DND-41 (cell line): Measurements from ENCODE around the gene GPC5.

ENCODE experiments used
- CTCF ChIP-seq: IDR thresholded peaks from 2 replicates; pipeline ENCODE4 v1.5.1; 2012; ENCODE audit warnings: borderline replicate concordance, low read length, moderate library complexity, mild to moderate bottlenecking; ENCODE audit not compliant: poor library complexity, severe bottlenecking; ENCODE audit errors: extremely low read depth
- EZH2 ChIP-seq: IDR thresholded peaks from 3 replicates; pipeline ENCODE4 v1.6.1; 2012; ENCODE audit warnings: borderline replicate concordance, low read depth, mild to moderate bottlenecking, moderate library complexity, low read length, inconsistent platforms; ENCODE audit not compliant: severe bottlenecking

- no peak for TF ChIP-seq CTCF
- no peak for TF ChIP-seq EZH2
Observed at GRCh38 chr13:92768602-92769001, 1370.2 kb downstream of the GPC5 start.
